GM12878 (cell line): ENCODE data around the gene PLEKHM3.

ENCODE experiments used
- ATF2 ChIP-seq: IDR thresholded peaks from 2 replicates; pipeline ENCODE4 v1.6.1; 2012; ENCODE audit warnings: low read length, inconsistent platforms
- ATF3 ChIP-seq: IDR thresholded peaks from 2 replicates; pipeline ENCODE4 v1.6.1; 2011; ENCODE audit warnings: low read depth, mild to moderate bottlenecking, low read length, moderate library complexity, borderline replicate concordance; ENCODE audit errors: extremely low read depth
- CTCF ChIP-seq, 3 experiments: IDR thresholded peaks in 2 of 3; conservative IDR thresholded peaks in 1 of 3; 2 replicates each; pipeline ENCODE4 v1.5.1; 2011; ENCODE audit warnings: low read depth in 3 of 3, low read length in 3 of 3, mild to moderate bottlenecking in 3 of 3, control low read depth in 2 of 3, moderate library complexity in 2 of 3, inconsistent platforms in 1 of 3, mixed read lengths in 1 of 3; ENCODE audit not compliant: control insufficient read depth in 2 of 3, insufficient read depth in 1 of 3; ENCODE audit errors: extremely low read depth in 1 of 3
- MAX ChIP-seq: IDR thresholded peaks from 2 replicates; pipeline ENCODE4 v1.6.1; 2012; ENCODE audit warnings: low read depth, low read length, improper control_type of control experiment
- MTA3 ChIP-seq: IDR thresholded peaks from 2 replicates; pipeline ENCODE4 v1.6.1; 2012; ENCODE audit warnings: low read length, inconsistent platforms, borderline replicate concordance
- POLR2A ChIP-seq: IDR thresholded peaks from 2 replicates; pipeline ENCODE4 v1.6.1; 2011; ENCODE audit warnings: low read depth, mild to moderate bottlenecking, low read length
- REST ChIP-seq: IDR thresholded peaks from 2 replicates; pipeline ENCODE4 v1.6.1; 2012; ENCODE audit warnings: mild to moderate bottlenecking, low read depth, low read length
- STAT1 ChIP-seq: fragments of 450-650 bp; conservative IDR thresholded peaks from 2 replicates; pipeline ENCODE4 v1.6.1; 2014; ENCODE audit warnings: antibody characterized with exemption, mild to moderate bottlenecking

- no peak for TF ChIP-seq MAX
- TF ChIP-seq CTCF (IDR thresholded peaks at IDR 0.05 in 2 of 3, conservative IDR thresholded peaks at IDR 0.05 in 1 of 3; ENCODE audit: control insufficient read depth in 2 of 3, extremely low read depth in 1 of 3, insufficient read depth in 1 of 3, low read depth in 3 of 3, low read length in 3 of 3) = no peak
- TF ChIP-seq ATF3 = no peak
- no peak for TF ChIP-seq MTA3
- TF ChIP-seq REST = no peak
- TF ChIP-seq POLR2A = no peak
- no peak for TF ChIP-seq STAT1
- TF ChIP-seq ATF2 = no peak
These were observed 127.6 kb downstream of the PLEKHM3 start for GRCh38 chr2:207897541-207898353.
